Colon (tissue), 2 donors: Measurements from ENCODE around the gene TMED4.

Experiments used
- FAIRE-seq: peaks from 2 replicates; lab custom pipeline; 2012; peaks lifted over from hg19 to GRCh38; lab: Jason Lieb, UNC
- donor health status: control.
- donor health status: control.

The TMED4 gene

DNA sequence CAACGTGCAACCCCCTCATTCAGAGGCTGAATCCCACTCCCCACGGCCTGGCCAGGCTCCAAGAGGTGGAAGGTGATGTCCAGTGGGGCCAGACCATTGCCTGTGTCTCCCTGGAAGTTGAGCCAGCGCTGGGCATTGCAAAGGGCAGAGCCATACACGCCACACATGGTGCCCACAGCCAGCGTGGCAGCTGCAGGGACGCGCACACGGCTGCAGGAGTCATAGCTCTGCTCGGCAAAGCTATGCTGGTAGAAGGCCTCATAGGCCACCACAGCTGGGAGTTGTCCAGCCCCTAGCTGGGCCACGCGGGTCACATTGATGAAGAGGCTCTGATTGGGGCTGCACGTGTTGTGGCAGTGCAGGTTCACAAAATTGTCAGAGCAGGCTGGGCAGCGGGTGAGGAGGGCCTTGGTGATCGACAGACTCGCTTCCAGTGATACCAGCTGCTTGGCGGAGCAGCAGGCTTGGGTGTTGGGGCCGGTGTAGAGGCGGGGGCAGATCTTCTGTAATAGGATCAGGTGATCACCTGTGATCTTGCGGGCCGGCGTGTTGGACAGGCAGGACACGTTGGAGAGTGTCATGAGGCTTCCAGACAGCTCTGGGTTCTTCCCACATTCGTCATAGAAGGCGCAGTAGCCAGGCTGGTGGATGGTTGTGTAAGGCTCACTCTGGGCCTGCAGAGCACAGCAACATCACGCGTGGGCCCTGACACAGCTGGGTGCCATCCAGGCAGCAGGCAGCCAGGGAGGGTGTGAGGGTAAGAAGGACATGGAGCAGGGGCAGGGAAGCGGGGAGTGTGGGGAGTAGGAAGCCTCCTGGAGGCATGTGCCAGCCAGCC lies 42.1 kb downstream of the TMED4 start:
- FAIRE-seq = no peak

- no peak for FAIRE-seq
Observed at GRCh38 chr7:44538798-44539668, 43.0 kb downstream of the TMED4 start.

GRCh38 chr7:44538093-44538797 lies 43.8 kb downstream of the TMED4 start:
- no peak for FAIRE-seq

DNA sequence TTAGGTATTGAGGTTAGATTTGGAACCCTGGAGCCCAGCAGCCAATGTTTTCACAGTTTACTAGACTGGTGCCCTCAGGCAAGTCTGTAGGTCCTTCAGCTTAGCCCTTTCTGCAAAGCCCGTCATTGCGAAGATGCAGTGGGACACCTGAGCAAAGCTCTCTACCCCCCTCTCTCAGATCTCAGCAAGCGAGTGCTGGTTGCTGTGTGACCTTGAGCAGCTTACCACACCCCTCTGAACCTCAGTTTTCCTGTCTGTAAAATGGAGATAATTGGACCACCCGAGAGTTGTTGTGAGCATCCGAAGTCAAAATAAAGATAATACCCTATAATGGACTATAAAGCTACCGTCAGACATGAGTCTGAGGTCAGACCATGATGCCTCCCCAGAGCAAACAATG lies 44.6 kb downstream of the TMED4 start:
- FAIRE-seq = no peak

- no peak for FAIRE-seq
Observed at GRCh38 chr7:44536090-44536489, 45.9 kb downstream of the TMED4 start.

DNA sequence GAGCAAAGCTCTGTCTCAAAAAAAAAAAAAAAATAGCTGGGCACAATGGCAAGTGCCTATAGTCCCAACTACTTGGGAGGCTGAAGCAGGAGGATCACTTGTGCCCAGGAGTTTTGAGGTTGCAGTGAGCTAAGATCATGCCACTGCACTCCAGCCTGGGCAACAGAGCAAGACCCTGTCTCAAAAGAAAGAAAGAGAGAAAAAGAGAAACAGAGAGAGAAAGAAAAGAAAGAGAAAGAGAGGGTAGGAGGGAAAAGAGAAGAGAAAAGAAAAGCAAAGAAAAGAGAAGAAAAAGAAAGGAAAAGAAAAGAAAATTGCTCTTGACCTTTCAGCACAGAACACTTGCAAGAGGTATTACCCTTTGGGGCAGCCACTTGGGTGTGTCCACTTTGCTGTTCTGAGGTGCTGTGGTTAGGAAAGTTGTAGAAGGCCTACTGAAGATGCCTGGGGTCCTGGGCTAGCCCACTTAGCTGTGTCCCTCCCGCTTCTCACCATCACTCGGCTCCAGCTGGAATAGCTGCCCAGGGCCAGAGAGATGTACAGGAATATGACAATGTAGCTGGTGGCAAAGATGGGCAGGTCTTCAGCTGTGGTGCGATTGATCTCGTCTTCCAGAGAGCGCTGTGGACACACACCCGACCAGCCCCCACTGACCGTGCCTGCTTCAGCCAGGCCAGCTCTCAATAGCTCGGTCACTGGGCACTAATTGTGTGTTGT lies 46.5 kb downstream of the TMED4 start:
- FAIRE-seq = no peak

- no peak for FAIRE-seq
Observed at GRCh38 chr7:44534501-44534900, 47.5 kb downstream of the TMED4 start.

DNA sequence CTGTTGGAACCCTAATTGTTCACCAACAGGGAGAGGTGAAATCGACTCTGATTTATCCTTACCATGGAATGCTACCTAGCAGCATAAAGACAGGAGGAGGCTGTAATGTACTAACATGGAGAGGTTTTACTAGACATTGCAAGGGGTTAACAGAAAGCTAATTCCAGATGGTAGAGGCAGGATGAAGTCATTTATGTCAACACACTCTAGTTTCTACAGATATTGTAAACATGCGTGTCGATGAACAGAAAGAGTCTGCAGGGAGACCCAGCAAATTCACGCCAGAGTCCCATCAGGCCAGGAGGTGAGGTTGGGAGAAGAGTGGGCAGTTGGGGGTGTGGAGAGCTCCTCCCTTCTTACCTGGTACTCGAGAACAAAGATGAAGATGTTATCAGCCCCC lies 47.9 kb downstream of the TMED4 start:
- FAIRE-seq = no peak

DNA sequence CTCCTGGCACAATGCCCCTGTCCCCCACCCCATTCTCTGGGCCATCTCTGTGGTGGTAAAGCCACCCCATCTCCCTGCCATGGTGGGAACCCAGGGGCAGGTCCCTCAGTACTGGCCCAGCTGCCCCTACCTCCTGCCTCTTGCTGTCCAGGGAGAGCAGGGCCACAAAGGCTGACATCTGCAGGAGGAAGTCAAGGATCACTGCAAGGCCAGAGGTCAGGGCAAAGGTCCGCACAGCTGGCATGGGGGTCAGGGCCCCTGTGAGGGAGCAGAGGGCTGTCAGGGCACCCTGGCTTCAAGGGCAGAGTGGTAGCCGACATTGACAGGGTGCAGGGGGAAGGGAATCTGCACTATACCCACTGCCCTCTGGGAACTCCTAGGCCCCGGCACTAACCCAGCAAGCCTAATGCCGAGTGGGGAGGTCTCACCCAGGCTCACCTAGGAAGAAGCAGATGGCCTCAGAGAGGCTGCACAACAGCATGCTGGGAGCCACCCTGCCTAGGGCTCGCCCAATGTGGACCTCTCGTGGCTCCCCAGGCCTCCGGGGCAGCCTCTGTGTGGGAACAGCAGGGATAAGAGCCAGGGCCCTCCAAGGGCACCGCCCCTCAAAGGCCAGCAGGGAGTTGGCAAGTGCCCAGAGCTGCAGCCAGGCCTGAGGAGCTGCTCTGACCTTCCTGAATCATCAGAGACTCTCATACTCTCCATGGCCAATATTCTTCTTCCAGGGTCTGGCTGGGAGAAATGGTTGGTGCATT lies 48.6 kb downstream of the TMED4 start:
- FAIRE-seq = no peak

- FAIRE-seq = no peak
Observed at GRCh38 chr7:44531421-44532380, 50.3 kb downstream of the TMED4 start.

GRCh38 chr7:44530990-44531389 lies 51.0 kb downstream of the TMED4 start:
- FAIRE-seq = no peak
